ENCODE data around the gene WIZ.
"Not testable (repeated sequence)": the region's sequence is repeated elsewhere in the genome, so short reads cannot be mapped to it uniquely, and the experiment has no call there.

GRCh38 chr19:15395251-15395650 is 54.5 kb downstream of the WIZ start:
- TF ChIP-seq CTCF (optimal IDR thresholded peaks at IDR 0.05 in 1 of 3, IDR thresholded peaks at IDR 0.05 in 1 of 3, conservative IDR thresholded peaks at IDR 0.05 in 1 of 3; ENCODE audit: extremely low read depth in 1 of 3, insufficient read depth in 2 of 3, low read length in 3 of 3); EZH2 (IDR thresholded peaks at IDR 0.05; ENCODE audit: low read length): not testable (repeated sequence)
